Measurements from ENCODE around the gene SRGAP1. TPM values are rescaled to one million over a fixed set of nuclear protein-coding genes. Genes with fewer than 3 reads are reported as not detected.
A peak's percentile ranks its signal among the peaks of the same experiment; 100 is the strongest.

Gene SRGAP1
- total and polyA plus RNA-seq, 8 donors, result 0.70 to 37.9 (median 9.8) TPM

DNA sequence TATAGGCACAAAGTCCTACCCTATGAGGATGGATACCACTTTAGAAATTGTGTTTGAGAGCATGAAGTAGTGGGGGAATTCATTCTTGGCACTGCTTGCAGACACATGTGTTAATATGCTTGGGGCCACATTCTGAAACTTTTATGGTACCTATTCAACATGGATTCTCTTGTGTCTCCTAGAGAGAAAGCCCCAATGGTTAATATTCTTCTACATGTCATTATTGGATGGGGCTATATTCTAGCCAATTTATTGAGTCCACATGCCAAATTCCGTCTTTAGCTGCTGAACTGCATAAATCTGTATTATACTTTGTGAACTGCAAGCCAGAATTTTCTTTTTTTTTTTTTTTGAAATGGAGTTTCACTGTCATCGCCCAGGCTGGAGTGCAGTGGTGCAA is 237.6 kb downstream of the SRGAP1 start:
- no peak for DNase-seq
- Histone ChIP-seq H3K27ac (peak overlapping the region; percentile 65 to 83 (median 74)), H3K4me1 (peaks cover 14 to 52% (median 37%) of the 10 kb centered on the region in 4 donors), H3K4me3 (no peak overlapping the region), H3K36me3 (peaks cover 0 to 13% (median 10%) of the 10 kb centered on the region in 4 donors), H3K27me3 (no peaks in the 10 kb centered on the region), H3K9me3 (no peaks in the 10 kb centered on the region)
- intact Hi-C loops (cut with DNase I; ENCODE audit: low total_unique reads), result no loop called here
- TF ChIP-seq POLR2A (IDR thresholded peaks at IDR 0.05) (no peak), CTCF (IDR thresholded peaks at IDR 0.05) (no peak), EP300 (IDR thresholded peaks at IDR 0.05) (no peak), POLR2AphosphoS5 (IDR thresholded peaks at IDR 0.05) (no peak)
- 81 to 91% (median 89%) methylated on average over 2 of the region's 2 CpGs for WGBS, 5 donors

DNA sequence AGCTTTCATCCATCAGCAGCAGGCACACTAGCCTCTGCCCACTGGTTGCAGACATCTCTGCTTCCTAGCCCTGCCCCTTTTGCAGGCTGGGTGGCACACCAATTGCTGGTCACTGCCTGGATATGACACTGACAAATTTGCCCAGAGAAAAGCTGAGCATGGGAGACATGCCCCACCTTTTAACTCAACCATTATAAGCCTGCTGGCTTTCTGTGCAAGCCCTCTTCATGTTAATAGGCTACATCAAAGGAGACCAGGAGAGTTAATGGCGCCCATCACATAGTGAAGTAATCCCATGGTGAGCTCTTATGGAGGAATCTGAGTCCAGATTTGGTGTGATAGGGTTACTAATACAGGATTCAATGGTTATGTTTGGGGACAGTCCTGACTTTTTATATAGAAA is 238.4 kb downstream of the SRGAP1 start:
- Histone ChIP-seq H3K27ac (peak overlapping the region; percentile 65 to 83 (median 74)), H3K9me3 (no peaks in the 10 kb centered on the region), H3K4me3 (no peak overlapping the region), H3K27me3 (no peaks in the 10 kb centered on the region), H3K4me1 (peaks cover 20 to 54% (median 37%) of the 10 kb centered on the region in 4 donors), H3K36me3 (peaks cover 0 to 13% (median 10%) of the 10 kb centered on the region in 4 donors)
- intact Hi-C loops (cut with DNase I; ENCODE audit: low total_unique reads), result no loop called here
- no peak for DNase-seq
- TF ChIP-seq POLR2AphosphoS5 (IDR thresholded peaks at IDR 0.05) (no peak), EP300 (IDR thresholded peaks at IDR 0.05) (no peak), POLR2A (IDR thresholded peaks at IDR 0.05) (no peak), CTCF (IDR thresholded peaks at IDR 0.05) (no peak)
- 50 to 71% (median 55%) methylated on average over 1 of the region's 1 CpG for WGBS, 5 donors

- Histone ChIP-seq H3K4me1 (peaks cover 24 to 61% (median 42%) of the 10 kb centered on the region in 4 donors), H3K9me3 (no peaks in the 10 kb centered on the region), H3K36me3 (peaks cover 0 to 13% (median 10%) of the 10 kb centered on the region in 4 donors), H3K4me3 (no peak overlapping the region), H3K27me3 (no peaks in the 10 kb centered on the region), H3K27ac (peak overlapping the region; percentile 65 to 83 (median 74))
- TF ChIP-seq POLR2AphosphoS5 (IDR thresholded peaks at IDR 0.05), result peak; percentile 49 to 73 (median 55)
- no peak for TF ChIP-seq EP300 (IDR thresholded peaks at IDR 0.05)
- intact Hi-C loops (cut with DNase I; ENCODE audit: low total_unique reads), result no loop called here
- peak; percentile 87 to 93 for DNase-seq
- WGBS, 5 donors, result 26 to 36% (median 31%) methylated on average over 6 of the region's 6 CpGs
Measured at GRCh38 chr12:64083285-64084210, 239.0 kb downstream of the SRGAP1 start.

DNA sequence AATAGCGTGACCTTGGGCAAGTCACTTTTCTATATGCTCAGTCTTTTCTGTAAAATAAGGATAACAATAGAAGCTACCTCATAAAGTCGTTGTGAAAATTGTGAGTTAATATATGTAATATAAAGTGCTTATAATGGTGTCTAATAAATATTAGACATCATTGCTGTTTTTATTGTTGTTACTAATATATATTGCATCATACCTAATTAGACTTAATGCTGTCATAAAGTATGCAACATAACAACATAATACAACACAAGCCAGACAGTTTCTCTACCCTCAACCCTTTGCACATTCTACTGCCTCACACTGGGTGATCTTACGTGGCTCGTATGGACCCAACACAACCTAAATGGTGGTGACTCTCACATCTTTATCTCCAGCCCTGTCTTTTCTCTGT is 240.7 kb downstream of the SRGAP1 start:
- intact Hi-C loops (cut with DNase I; ENCODE audit: low total_unique reads), result no loop called here
- WGBS, 5 donors, result 92 to 96% (median 94%) methylated on average over 4 of the region's 4 CpGs
- DNase-seq, result no peak

More for the DNA sequence above, 240.7 kb downstream of the SRGAP1 start:
- Histone ChIP-seq H3K4me3 (no peak overlapping the region), H3K9me3 (no peaks in the 10 kb centered on the region), H3K27ac (peak overlapping the region in 1 of 5 donors; percentile 10), H3K4me1 (peaks cover 34 to 72% (median 48%) of the 10 kb centered on the region in 4 donors), H3K36me3 (no peaks in the 10 kb centered on the region), H3K27me3 (no peaks in the 10 kb centered on the region)
- no peak for TF ChIP-seq POLR2A (IDR thresholded peaks at IDR 0.05)
- TF ChIP-seq POLR2AphosphoS5 (IDR thresholded peaks at IDR 0.05), result no peak
- TF ChIP-seq CTCF (IDR thresholded peaks at IDR 0.05), result no peak
- no peak for TF ChIP-seq EP300 (IDR thresholded peaks at IDR 0.05)

All from stomach (tissue), 9 donors.